GM19023 (cell line): ENCODE results near the gene ARHGEF10L.

Experiments
- ATAC-seq: cut with Tn5 transposase; IDR thresholded peaks from one replicate; pipeline ENCODE4 v1.9.1; 2021; ENCODE audit warnings: mild to moderate bottlenecking, moderate library complexity; ENCODE audit not compliant: unreplicated experiment

The ARHGEF10L gene

GRCh38 chr1:17545356-17545755, 5.9 kb downstream of the ARHGEF10L start:
- ATAC-seq: no peak

DNA sequence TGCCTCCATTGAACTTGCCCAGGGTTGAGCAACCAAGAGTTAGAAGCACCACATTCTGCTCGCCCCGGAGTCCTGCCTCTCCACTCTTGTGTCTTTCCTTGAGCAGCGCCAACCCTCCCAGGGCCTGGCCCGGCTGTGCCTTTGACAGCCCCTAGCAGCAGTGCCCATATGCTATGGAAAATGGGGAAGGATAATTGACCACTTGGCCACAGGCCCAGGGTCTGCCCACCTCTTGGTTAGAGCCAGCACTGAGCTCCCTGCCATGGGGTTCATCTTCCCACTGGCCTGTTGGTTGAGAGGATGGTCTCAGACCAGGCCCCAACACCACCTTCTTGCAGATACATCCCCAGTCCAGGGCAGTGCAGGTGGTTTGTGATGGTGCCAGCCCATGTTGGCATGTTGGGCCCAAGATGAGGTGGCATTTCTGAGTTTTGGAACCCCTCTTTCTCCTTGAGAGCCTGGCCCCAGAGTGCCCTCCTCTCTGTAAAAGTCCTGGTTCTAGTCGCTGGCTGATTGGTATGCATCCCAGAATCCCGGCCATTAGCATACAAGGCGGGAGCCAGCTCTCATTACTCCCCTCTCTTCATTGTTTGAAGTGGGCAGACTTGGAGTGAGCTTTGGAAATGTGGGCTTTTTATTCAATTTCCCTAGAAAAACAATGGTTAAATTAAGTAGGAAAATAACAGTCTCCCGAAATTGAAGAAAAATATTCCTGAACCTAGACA, 7.6 kb downstream of the ARHGEF10L start:
- ATAC-seq: no peak

DNA sequence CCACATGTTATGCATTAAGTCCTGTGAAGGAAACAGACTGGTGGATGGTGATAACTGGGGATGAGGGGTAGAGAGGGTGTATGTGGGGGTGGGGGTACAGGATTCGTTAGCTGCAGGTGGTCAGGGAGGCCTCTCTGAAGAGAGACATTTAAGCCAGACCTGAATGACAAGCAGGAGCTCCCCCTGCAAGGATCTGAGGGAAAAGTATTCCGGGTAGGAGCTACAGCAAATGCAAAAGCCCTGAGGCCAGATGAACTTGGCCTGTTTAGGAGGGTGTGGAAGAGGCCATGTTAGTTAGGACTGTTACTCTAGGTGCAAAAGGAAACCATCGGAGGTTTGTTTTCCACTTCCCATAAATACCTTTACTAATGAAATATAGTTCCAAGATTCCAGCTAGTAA, 9.9 kb downstream of the ARHGEF10L start:
- ATAC-seq: no peak

DNA sequence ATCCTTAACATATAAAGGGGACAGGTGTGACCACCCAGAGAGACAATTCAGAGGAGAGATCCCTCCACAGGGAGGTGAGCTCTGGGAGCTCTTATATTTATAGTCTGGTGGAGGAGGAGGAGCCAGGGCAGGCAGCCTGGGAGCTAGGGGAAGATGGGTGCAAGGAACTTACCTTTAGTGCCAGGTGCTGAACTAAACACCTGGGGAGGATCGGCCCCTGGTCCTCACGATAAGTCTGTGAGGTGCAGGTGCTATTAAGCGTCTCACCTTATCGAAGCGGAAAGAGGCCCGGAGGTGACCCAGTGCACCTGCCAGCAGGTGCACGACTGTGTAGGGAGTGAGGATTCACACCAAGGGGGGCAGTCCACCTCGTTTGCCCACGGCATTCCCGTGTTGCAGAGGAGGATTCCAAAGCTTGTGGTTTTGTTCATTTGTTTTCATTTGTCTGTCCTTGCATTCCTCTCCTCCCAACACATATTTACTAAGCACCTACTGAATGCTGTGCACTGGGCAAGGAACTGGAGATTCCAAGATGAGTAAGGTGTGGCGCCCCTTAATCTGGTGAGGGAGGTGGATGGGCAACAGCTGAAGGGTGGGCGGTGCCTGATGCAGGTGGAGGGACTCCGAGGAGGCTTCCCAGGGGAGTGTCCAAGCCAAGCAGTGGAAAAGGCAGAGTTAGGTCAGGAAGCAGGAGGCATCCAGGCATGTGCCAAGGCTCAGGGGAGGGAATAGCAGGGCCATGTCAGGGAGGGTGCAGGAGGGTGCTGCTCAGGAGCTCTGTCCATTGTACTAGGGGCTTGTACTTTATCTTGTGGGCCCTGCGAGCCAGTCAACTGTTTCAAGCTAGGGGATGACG, 11.5 kb downstream of the ARHGEF10L start:
- ATAC-seq: no peak

- ATAC-seq: no peak
These were observed 12.3 kb downstream of the ARHGEF10L start for GRCh38 chr1:17551755-17552234.

DNA sequence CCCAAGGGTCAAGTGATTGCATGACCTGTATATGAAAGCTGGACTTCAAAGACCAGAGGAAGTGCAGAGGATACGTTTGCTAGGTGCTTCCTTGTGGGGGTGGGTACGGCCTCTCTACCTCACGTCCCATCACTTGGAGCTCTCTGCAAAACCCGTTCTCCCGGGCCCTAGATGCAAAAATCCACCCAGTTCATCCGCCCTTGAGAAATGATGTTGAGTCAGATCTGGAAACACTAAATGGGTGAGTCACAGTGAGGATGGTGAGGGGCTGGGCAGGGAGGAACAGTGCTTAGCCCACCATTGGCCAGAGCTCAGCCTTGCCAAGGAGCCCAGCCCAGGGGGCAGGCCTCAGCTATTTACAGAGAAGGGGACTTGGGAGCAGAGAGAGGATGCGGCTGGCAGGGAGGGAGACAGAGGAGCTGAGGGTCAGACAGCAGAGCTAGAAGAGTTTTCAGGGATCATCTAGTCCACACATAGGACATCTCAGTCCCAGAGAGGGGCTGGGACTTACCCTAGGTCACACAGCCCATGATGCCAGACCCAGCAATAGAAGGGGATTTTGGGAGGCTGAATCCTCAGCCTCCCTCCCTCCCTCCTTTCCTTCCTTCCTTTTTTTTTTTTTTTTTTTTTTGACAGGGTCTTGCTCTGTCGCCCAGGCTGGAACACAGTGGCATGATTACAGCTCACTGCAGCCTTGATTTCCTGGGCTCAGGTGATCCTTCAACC, 14.6 kb downstream of the ARHGEF10L start:
- ATAC-seq: no peak

GRCh38 chr1:17554954-17555353, 15.5 kb downstream of the ARHGEF10L start:
- no peak for ATAC-seq

DNA sequence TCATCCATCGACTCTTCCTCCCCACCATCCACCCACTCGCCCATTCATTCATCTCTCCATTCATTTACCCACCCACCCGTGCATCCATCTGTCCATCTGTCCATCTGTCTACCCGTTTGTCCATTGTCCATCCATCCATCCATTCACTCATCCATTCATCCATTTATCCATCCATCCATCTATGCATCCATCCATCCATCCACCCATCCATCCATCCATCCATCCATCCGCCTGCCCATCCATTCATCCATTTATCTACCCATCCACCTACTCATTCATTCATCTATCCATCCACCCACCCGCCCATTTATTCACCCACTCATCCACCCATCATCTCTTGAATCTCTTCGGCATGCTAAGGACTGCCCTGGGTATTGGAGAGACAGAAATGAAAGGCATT, 18.5 kb downstream of the ARHGEF10L start:
- no peak for ATAC-seq

- ATAC-seq: no peak
These were observed 19.0 kb downstream of the ARHGEF10L start for GRCh38 chr1:17558541-17558940.

DNA sequence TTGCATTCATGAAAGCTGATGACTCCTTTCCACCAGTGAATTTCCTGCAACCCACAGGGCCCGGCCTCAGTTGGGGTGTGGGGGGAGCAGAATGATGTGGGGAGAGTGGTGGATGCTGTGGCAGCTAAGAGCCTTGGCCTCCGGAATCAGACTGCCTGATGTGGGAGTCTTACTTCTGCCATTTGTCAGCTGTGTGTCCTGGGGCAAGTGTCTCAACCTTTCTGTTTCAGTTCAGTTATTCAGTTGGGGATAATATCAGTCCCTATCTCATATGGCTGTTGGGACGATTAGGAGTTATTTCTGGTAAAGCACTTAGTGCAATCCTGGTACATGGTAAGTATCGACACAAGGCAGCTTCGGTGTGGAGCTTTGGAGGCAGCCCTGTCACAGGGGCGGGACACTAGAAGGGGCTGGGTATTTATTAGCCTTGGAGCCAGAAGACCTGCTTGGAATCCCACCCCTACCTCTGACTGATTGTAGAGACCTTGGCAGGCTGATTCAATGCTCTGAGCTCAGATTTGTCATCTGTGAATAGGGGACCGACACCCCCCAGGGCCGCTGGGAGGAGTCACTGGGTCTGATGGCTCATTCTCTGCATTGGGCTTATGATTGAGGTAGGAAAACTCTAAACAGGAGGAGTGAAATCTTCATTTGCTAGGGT, 19.6 kb downstream of the ARHGEF10L start:
- no peak for ATAC-seq

GRCh38 chr1:17559615-17560419, 20.3 kb downstream of the ARHGEF10L start:
- ATAC-seq: no peak

GRCh38 chr1:17561247-17561548, 21.7 kb downstream of the ARHGEF10L start:
- no peak for ATAC-seq

DNA sequence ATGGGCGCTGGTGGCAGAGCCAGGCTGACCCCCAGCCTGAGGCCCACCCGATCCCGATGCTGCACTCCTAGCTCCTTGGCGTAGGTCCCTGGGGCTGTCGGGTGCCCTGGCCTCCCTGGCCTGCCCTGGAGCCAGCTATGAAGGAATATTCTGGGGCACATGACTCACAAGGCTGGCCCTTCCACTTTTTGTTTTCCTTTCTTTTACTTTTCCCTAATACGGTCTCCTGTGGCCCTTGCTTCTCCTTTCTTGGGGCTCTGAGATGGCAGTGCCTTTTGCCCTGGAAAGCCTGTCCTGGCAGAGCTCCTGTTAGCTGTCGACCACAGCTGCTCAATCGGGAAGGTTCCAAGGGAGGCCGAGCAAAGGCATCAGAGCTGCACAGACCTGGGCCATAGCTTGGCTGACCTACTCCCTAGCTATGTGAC, 22.1 kb downstream of the ARHGEF10L start:
- ATAC-seq: no peak

GRCh38 chr1:17562375-17562774, 22.9 kb downstream of the ARHGEF10L start:
- no peak for ATAC-seq

GRCh38 chr1:17563494-17564281, 24.2 kb downstream of the ARHGEF10L start:
- no peak for ATAC-seq

DNA sequence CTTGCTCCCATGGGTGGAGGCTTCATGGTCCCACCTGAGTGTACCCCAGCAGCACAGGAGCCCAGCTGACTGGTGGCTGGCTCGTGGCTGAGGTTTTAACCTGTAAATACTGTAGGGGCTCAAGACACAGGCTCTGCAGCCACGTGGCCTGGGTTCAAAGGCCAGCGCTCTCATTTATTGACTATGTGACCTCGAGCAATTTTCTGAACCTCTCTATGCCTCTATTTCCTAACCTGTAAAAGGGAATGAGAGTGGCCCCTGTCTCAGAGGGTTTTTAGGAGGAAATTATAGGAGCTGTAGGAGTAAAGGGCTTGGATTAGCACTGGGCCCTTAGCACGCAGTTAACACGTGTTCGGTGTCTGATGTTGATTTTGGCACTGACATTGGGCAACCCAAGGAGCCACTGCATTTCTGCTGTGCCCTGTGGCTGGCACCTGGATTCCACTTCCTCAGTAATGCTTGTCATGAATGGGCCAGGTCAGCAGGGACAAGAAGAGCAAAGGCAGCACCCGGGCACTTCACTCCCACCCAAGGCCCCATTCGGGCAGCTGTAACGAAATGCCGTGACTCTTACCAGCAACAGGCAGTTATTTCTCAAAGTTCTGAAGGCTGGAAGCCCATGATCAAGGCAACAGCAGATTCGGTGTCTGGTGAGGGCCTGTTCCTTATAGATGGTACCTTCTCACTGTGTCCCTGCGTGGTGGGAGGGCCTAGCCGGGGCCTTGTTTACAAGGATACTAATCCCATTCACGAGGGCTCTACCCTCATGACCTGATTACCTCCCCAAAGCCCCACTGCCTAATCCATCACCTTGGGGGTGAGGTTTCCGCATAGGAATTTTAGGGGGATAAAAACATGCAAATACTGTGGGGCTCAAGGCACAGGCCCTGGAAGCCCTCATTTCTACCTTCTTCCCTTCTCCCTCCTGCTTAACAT, 25.2 kb downstream of the ARHGEF10L start:
- no peak for ATAC-seq

GRCh38 chr1:17565461-17566252, 26.2 kb downstream of the ARHGEF10L start:
- no peak for ATAC-seq

GRCh38 chr1:17566417-17566816, 26.9 kb downstream of the ARHGEF10L start:
- ATAC-seq: no peak
